HepG2 (cell line): Measurements from ENCODE around the gene ARG2. TPM values are rescaled to one million over a fixed set of nuclear protein-coding genes. Genes with fewer than 3 reads are reported as not detected.
A peak's percentile ranks its signal among the peaks of the same experiment; 100 is the strongest.

Experiments used
- ATAD3A ChIP-seq: sonication (generic); formaldehyde crosslinking; IDR thresholded peaks from 2 replicates; pipeline ENCODE4 v1.4.0; 2020; ENCODE audit warnings: missing genetic modification reagents
- CBX2 ChIP-seq, 2 experiments: fragments of 200-600 bp in 1 of 2; sonication (generic); formaldehyde crosslinking in 1 of 2; IDR thresholded peaks; 2 replicates each; pipeline versions ENCODE4 v1.7.0 to v1.8.1; 2018 to 2022; ENCODE audit warnings: low read depth in 2 of 2, low read length in 1 of 2, mild to moderate bottlenecking in 1 of 2, missing genetic modification reagents in 1 of 2
- CENPBD1 ChIP-seq: sonication (generic); formaldehyde crosslinking; IDR thresholded peaks from 2 replicates; pipeline ENCODE4 v1.8.0; 2022; ENCODE audit warnings: missing genetic modification reagents, low read depth, mild to moderate bottlenecking, borderline replicate concordance
- EZH2 ChIP-seq: conservative IDR thresholded peaks from 2 replicates; pipeline ENCODE4 v1.6.1; 2012; ENCODE audit warnings: mild to moderate bottlenecking, low read depth, low read length, moderate library complexity
- HDAC6 ChIP-seq: fragments of 200-600 bp; sonication (generic); IDR thresholded peaks from 2 replicates; pipeline ENCODE4 v1.7.0; 2017; ENCODE audit warnings: mild to moderate bottlenecking, antibody characterized with exemption, low read length, low read depth
- HNF1B ChIP-seq: sonication (generic); formaldehyde crosslinking; IDR thresholded peaks from 2 replicates; pipeline ENCODE4 v1.5.1; 2020; ENCODE audit warnings: mild to moderate bottlenecking, moderate library complexity, missing genetic modification reagents
- HNF4G ChIP-seq, 2 experiments: sonication (generic) in 1 of 2; formaldehyde crosslinking in 1 of 2; IDR thresholded peaks; 2 replicates each; pipeline versions ENCODE4 v1.4.0 to v1.6.1; 2011 to 2020; ENCODE audit warnings: borderline replicate concordance in 2 of 2, low read depth in 2 of 2, mild to moderate bottlenecking in 2 of 2, low read length in 1 of 2, missing genetic modification reagents in 1 of 2, moderate library complexity in 1 of 2
- HNRNPUL1 ChIP-seq: fragments of 200-400 bp; formaldehyde crosslinking; IDR thresholded peaks from 2 replicates; pipeline ENCODE4 v1.6.1; 2017; ENCODE audit warnings: low read depth, mild to moderate bottlenecking, low read length, moderate library complexity
- KDM5A ChIP-seq: fragments of 200-600 bp; sonication (generic); IDR thresholded peaks from 2 replicates; pipeline ENCODE4 v1.7.0; 2018; ENCODE audit warnings: antibody characterized with exemption, mild to moderate bottlenecking, low read length, borderline replicate concordance
- MATR3 ChIP-seq: sonication (generic); formaldehyde crosslinking; IDR thresholded peaks from 2 replicates; pipeline ENCODE4 v1.4.0; 2020; ENCODE audit warnings: missing genetic modification reagents
- MTA1 ChIP-seq: sonication (generic); formaldehyde crosslinking; IDR thresholded peaks from 2 replicates; pipeline ENCODE4 v1.4.0; 2020; ENCODE audit warnings: missing genetic modification reagents, mild to moderate bottlenecking, borderline replicate concordance
- MXD4 ChIP-seq: IDR thresholded peaks from 2 replicates; pipeline ENCODE4 v1.6.1; 2016; ENCODE audit warnings: mild to moderate bottlenecking, missing biosample characterization, missing genetic modification reagents
- NCOA2 ChIP-seq: sonication (generic); formaldehyde crosslinking; IDR thresholded peaks from 2 replicates; pipeline ENCODE4 v1.8.0; 2022; ENCODE audit warnings: inconsistent platforms
- NONO ChIP-seq, 2 experiments: fragments of 450-650 bp in 1 of 2; sonication (generic) in 1 of 2; formaldehyde crosslinking in 1 of 2; IDR thresholded peaks in 1 of 2; conservative IDR thresholded peaks in 1 of 2; 2 replicates each; pipeline versions ENCODE4 v1.6.1 to v1.8.0; 2017 to 2022; ENCODE audit warnings: mild to moderate bottlenecking in 1 of 2, missing genetic modification reagents in 1 of 2, moderate library complexity in 1 of 2
- PRMT3 ChIP-seq: sonication (generic); formaldehyde crosslinking; IDR thresholded peaks from 2 replicates; pipeline ENCODE4 v1.8.1; 2022; ENCODE audit warnings: low read depth, mild to moderate bottlenecking, moderate library complexity, missing genetic modification reagents, borderline replicate concordance
- SIN3B ChIP-seq: fragments of 150-350 bp; IDR thresholded peaks from 2 replicates; pipeline ENCODE4 v1.6.1; 2014; ENCODE audit warnings: low read length
- SMC3 ChIP-seq: IDR thresholded peaks from 2 replicates; pipeline ENCODE4 v1.6.1; 2011; ENCODE audit warnings: low read length, improper control_type of control experiment
- UBTF ChIP-seq: sonication (generic); formaldehyde crosslinking; IDR thresholded peaks from 2 replicates; pipeline ENCODE4 v1.4.0; 2020; ENCODE audit warnings: mild to moderate bottlenecking, missing genetic modification reagents
- ZGPAT ChIP-seq: IDR thresholded peaks from 2 replicates; pipeline ENCODE4 v1.6.1; 2016; ENCODE audit warnings: mild to moderate bottlenecking
- ZNF180 ChIP-seq: sonication (generic); formaldehyde crosslinking; IDR thresholded peaks from 2 replicates; pipeline ENCODE4 v1.4.0; 2020; ENCODE audit warnings: low read depth, missing genetic modification reagents, borderline replicate concordance
- ZNF337 ChIP-seq: sonication (generic); formaldehyde crosslinking; IDR thresholded peaks from 2 replicates; pipeline ENCODE4 v1.5.1; 2020; ENCODE audit warnings: missing genetic modification reagents, low read depth, mild to moderate bottlenecking, borderline replicate concordance
- ZSCAN22 ChIP-seq: sonication (generic); formaldehyde crosslinking; IDR thresholded peaks from 2 replicates; pipeline ENCODE4 v1.4.0; 2020; ENCODE audit warnings: mild to moderate bottlenecking, missing genetic modification reagents
- polyA plus RNA-seq, 8 experiments: library from polyadenylated mRNA; depleted of rRNA in 3 of 8; stranded (reverse) in 7 of 8; unstranded in 1 of 8; fragments of >200 nt; fragmentation: Illumina TruSeq in 4 of 8; extraction: Trizol in 4 of 8; gene quantifications; 2 replicates each; pipeline versions ENCODE4 v1.2.1 to v1.2.3, GENCODE V29; 2011 to 2016; ENCODE audit warnings: low read depth in 4 of 8, missing spikeins in 1 of 8, mixed read lengths in 1 of 8; ENCODE audit not compliant: insufficient read depth in 1 of 8
- total RNA-seq, 5 experiments: library from RNA; depleted of rRNA; stranded (reverse); fragments of >200 nt; fragmentation: Illumina TruSeq; extraction: Trizol; gene quantifications; 2 replicates each; pipeline ENCODE4 v1.2.3, GENCODE V29; 2016; ENCODE audit warnings: low read depth in 1 of 5

The ARG2 gene
- total and polyA plus RNA-seq, 2 of the 13 experiments (the other 11 are each of a cell fraction or from before 2014, with no cell fraction given) = 37.5 to 73.6 TPM

GRCh38 chr14:67619446-67620216 is at the start of gene ARG2 (continued):
- TF ChIP-seq UBTF (CRISPR knock-in tag) (peak; percentile 78), KDM5A (no peak), HNRNPUL1 (no peak), PRMT3 (CRISPR knock-in tag) (no peak), SMC3 (no peak), MXD4 (CRISPR knock-in tag) (no peak; the same call in 1 of the 2 replicates), CENPBD1 (no peak), SIN3B (no peak), MTA1 (CRISPR knock-in tag) (peak; percentile 82; the same call in 1 of the 2 replicates), HNF1B (CRISPR knock-in tag) (peak; percentile 89), ZNF337 (CRISPR knock-in tag) (0 out of 2 replicates have a peak, but pooled peaks have one; percentile 40), MATR3 (CRISPR knock-in tag) (no peak), NCOA2 (no peak), ATAD3A (CRISPR knock-in tag) (no peak), HNF4G (IDR thresholded peaks at IDR 0.05; ENCODE audit: borderline replicate concordance, low read depth, low read length) (no peak), HNF4G (CRISPR knock-in tag; IDR thresholded peaks at IDR 0.05; ENCODE audit: borderline replicate concordance, low read depth) (no peak), EZH2 (no peak), ZGPAT (CRISPR knock-in tag) (peak; percentile 80), HDAC6 (no peak), ZSCAN22 (no peak), ZNF180 (no peak), CBX2 (IDR thresholded peaks at IDR 0.05; ENCODE audit: low read depth, low read length) (no peak), CBX2 (CRISPR knock-in tag; IDR thresholded peaks at IDR 0.05; ENCODE audit: low read depth) (no peak; the same call in 1 of the 2 replicates), NONO (IDR thresholded peaks at IDR 0.05) (no peak), NONO (CRISPR knock-in tag; conservative IDR thresholded peaks at IDR 0.05) (peak; percentile 84)
